Measurements from ENCODE around the gene JAG2.

DNA sequence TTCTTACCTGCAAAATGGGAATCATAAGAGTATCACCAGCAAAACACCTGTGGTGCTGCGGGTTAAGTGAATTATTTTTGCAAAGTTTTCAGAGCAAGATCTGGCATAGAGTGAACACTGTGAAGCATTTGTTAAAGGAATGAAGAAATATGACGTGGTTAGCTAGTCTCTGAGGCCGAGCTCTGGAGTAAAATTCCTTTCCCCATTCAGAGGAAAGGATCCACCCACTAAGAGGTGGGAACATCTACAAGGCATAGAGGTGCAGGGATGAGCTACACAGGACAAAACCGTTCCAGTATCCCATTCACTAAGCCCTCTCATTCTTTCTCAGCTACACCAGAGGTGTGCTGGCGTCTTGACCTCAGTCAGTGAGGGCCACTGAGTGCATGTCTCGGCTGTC lies 48.5 kb downstream of the JAG2 start:
- no peak for TF ChIP-seq POLR2A (IDR thresholded peaks at IDR 0.05; ENCODE audit: low read length)
- TF ChIP-seq GATA1 (IDR thresholded peaks at IDR 0.05; ENCODE audit: low read depth, low read length): no peak

Measured in erythroblast (primary cell).